Osteoblast (primary cell): ENCODE measurements around the gene PAQR6. TPM values are rescaled to one million over a fixed set of nuclear protein-coding genes. Genes with fewer than 3 reads are reported as not detected.
A peak's percentile ranks its signal among the peaks of the same experiment; 100 is the strongest.

ENCODE experiments used
- DNase-seq: peaks from one replicate; pipeline ENCODE4 v3.0.0; 2011; ENCODE audit warnings: low spot score, mixed read lengths; ENCODE audit not compliant: insufficient read length; ENCODE audit errors: missing footprints
- H2AFZ ChIP-seq: 2 replicates; pipeline ENCODE4 v1.6.0; 2011; ENCODE audit warnings: mild to moderate bottlenecking, low read length
- H3K27ac ChIP-seq: 2 replicates; pipeline ENCODE4 v1.5.1; 2011; ENCODE audit warnings: mild to moderate bottlenecking, low read depth, low read length, moderate library complexity
- H3K27me3 ChIP-seq: 2 replicates; pipeline ENCODE4 v1.6.0; 2012; ENCODE audit warnings: mild to moderate bottlenecking, control low read depth, inconsistent platforms, low read length, moderate library complexity; ENCODE audit not compliant: insufficient read depth
- H3K36me3 ChIP-seq: 2 replicates; pipeline ENCODE4 v1.5.1; 2011; ENCODE audit warnings: mild to moderate bottlenecking, low read length, control low read depth, moderate library complexity; ENCODE audit not compliant: insufficient read depth
- H3K4me1 ChIP-seq: 2 replicates; pipeline ENCODE4 v1.5.1; 2011; ENCODE audit warnings: mild to moderate bottlenecking, low read length, control low read depth, moderate library complexity; ENCODE audit not compliant: insufficient read depth
- H3K4me2 ChIP-seq: 2 replicates; pipeline ENCODE4 v1.6.0; 2011; ENCODE audit warnings: mild to moderate bottlenecking, low read length; ENCODE audit not compliant: insufficient read depth
- H3K4me3 ChIP-seq: fragments of 200-600 bp; sonication (generic); 3 replicates; pipeline ENCODE4 v1.5.1; 2012; ENCODE audit warnings: mild to moderate bottlenecking, low read length, inconsistent platforms; ENCODE audit not compliant: insufficient read depth
- H3K79me2 ChIP-seq: 2 replicates; pipeline ENCODE4 v1.6.0; 2012; ENCODE audit warnings: mild to moderate bottlenecking, low read length, control low read depth, inconsistent platforms; ENCODE audit not compliant: insufficient read depth
- H3K9me3 ChIP-seq: 2 replicates; pipeline ENCODE4 v1.5.1; 2011; ENCODE audit warnings: low read depth, low read length, control low read depth
- H4K20me1 ChIP-seq: 2 replicates; pipeline ENCODE4 v1.6.0; 2012; ENCODE audit warnings: mild to moderate bottlenecking, low read length, control low read depth; ENCODE audit not compliant: insufficient read depth
- total RNA-seq: library from RNA; depleted of rRNA; stranded (reverse); fragments of >200 nt; gene quantifications from 2 replicates; pipeline ENCODE4 v1.2.3, GENCODE V29; 2012
- TF ChIP-seq, protein P1 (sequence below): IDR thresholded peaks from 2 replicates; pipeline ENCODE4 v1.5.1; 2011; ENCODE audit warnings: mild to moderate bottlenecking, low read depth, low read length, moderate library complexity; ENCODE audit errors: extremely low read depth

The PAQR6 gene
- total RNA-seq, 1 donor = 0.36 TPM

DNA sequence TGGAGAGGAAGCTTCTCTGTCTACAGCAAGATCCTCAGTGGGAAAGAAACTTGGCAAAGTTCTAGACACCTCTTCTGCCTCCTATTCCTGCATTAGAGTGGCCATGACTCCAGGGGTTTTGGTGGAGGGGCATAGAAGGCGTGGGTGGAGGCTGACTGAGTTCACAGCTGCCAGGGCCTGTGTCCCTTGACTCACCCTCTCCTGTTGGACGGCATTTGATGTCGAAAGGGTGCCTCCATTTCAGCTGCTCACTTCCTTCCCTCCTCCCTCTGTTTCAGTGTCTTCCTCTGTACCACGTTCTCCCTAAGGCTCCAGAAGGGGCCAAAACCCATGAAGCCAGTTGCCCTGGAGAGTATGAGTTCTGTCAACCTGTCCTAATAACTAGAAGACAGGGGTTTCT lies 36.9 kb upstream of the PAQR6 start:
- H3K4me2 ChIP-seq = peak overlapping the region; percentile 3
- H3K4me3 ChIP-seq = no peak overlapping the region
- H3K27me3 ChIP-seq = no peaks in the 10 kb centered on the region
- H2AFZ ChIP-seq = no peak overlapping the region
- peaks cover 30% of the 10 kb centered on the region for H3K79me2 ChIP-seq
- peaks cover 9% of the 10 kb centered on the region for H3K36me3 ChIP-seq
- H3K4me1 ChIP-seq = peaks cover 31% of the 10 kb centered on the region
- H3K9me3 ChIP-seq = no peaks in the 10 kb centered on the region
- peaks cover 24% of the 10 kb centered on the region for H4K20me1 ChIP-seq
- TF ChIP-seq, protein P1, sequence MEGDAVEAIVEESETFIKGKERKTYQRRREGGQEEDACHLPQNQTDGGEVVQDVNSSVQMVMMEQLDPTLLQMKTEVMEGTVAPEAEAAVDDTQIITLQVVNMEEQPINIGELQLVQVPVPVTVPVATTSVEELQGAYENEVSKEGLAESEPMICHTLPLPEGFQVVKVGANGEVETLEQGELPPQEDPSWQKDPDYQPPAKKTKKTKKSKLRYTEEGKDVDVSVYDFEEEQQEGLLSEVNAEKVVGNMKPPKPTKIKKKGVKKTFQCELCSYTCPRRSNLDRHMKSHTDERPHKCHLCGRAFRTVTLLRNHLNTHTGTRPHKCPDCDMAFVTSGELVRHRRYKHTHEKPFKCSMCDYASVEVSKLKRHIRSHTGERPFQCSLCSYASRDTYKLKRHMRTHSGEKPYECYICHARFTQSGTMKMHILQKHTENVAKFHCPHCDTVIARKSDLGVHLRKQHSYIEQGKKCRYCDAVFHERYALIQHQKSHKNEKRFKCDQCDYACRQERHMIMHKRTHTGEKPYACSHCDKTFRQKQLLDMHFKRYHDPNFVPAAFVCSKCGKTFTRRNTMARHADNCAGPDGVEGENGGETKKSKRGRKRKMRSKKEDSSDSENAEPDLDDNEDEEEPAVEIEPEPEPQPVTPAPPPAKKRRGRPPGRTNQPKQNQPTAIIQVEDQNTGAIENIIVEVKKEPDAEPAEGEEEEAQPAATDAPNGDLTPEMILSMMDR = no peak
- peak overlapping the region; percentile 34 for H3K27ac ChIP-seq
- DNase-seq = no peak

DNA sequence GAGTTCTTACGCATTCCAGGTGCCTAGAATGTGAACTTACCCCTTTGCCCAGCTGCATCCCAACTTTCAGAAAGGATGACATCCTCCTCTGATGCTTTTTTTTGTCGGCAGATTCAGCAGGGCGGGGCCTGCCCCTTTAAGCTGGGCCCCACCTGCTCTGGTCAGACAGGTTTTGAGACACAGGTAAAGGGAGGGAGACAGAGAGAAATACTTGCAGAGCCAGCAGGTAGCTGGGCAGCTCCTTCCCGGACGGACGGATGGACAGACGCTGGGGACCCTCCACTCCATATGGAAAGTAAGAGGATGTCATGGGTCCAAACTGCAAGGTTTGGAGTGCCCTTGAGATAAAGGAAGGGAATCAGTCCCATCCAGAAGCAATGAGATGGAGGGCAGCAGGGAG lies 36.3 kb upstream of the PAQR6 start, which contains the start of gene TMEM79:
Gene TMEM79, plus strand, starts transcription at position 214 of the 400 bp plus-strand sequence. CDS start 902 bp downstream, outside the sequence.
- H3K79me2 ChIP-seq = peaks cover 36% of the 10 kb centered on the region
- peaks cover 31% of the 10 kb centered on the region for H3K4me1 ChIP-seq
- H3K9me3 ChIP-seq = no peaks in the 10 kb centered on the region
- TF ChIP-seq, protein P1 = no peak
- peaks cover 9% of the 10 kb centered on the region for H3K36me3 ChIP-seq
- H4K20me1 ChIP-seq = peaks cover 30% of the 10 kb centered on the region
- DNase-seq = no peak
- peak within 1 kb of the TSS; percentile 99 for H3K4me2 ChIP-seq
- H3K4me3 ChIP-seq = peak within 1 kb of the TSS; percentile 82
- peak within 1 kb of the TSS; percentile 71 for H3K27ac ChIP-seq
- peak within 1 kb of the TSS; percentile 91 for H2AFZ ChIP-seq
- H3K27me3 ChIP-seq = no peaks in the 10 kb centered on the region

GRCh38 chr1:156283521-156283920 lies 35.7 kb upstream of the PAQR6 start:
- Histone ChIP-seq H3K79me2 (peaks cover 42% of the 10 kb centered on the region), H2AFZ (peak overlapping the region; percentile 91), H3K9me3 (no peaks in the 10 kb centered on the region), H3K27me3 (no peaks in the 10 kb centered on the region), H3K27ac (peak overlapping the region; percentile 71), H3K36me3 (peaks cover 10% of the 10 kb centered on the region), H3K4me3 (peak overlapping the region; percentile 82), H4K20me1 (peaks cover 34% of the 10 kb centered on the region), H3K4me1 (peaks cover 31% of the 10 kb centered on the region), H3K4me2 (peak overlapping the region; percentile 99)
- DNase-seq = no peak
- TF ChIP-seq, protein P1 = no peak

DNA sequence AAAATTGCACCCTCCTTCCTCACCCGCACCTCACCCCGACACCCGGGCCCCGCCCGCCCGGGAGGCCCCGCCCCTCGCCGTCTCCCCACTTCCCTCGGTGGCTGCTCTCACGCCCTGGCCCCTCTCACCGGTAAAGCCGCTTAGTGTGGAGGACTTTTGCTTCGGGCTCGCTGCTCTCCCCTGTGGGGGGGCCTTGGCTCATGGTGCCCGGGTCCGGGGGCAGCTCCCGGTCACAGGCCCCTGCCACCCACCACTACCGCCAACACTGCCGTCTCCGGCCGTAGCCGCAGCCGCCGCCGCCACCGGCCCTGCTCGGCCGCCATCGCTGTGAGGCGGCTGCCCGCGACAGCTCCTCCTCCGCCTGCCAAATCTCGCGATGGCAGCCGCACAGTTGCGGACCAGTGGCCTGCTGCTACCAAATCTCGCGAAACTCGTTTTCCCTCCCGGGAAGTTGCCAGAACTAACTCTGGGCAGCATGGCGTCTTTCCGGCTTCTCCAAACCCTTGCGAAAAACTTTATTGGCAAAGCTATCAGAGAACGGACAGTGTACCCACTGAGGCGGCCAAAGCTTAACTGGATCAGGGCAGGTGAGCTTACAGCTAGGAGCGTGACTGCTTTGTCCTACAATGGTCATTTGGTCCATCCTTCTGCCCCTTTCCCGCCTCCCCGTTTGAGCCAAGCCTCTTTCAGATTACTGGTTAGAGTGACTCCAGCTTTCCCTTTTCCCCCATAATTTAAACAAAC lies 34.8 kb upstream of the PAQR6 start, which contains the start of gene SMG5:
Gene SMG5, minus strand, starts transcription at position 347 of the 744 bp plus-strand sequence. Its CDS starts 145 bp downstream, at position 202.
- H2AFZ ChIP-seq = peak within 1 kb of the TSS; percentile 91
- TF ChIP-seq, protein P1 = no peak
- peaks cover 41% of the 10 kb centered on the region for H4K20me1 ChIP-seq
- DNase-seq = peak; percentile 99
- H3K4me1 ChIP-seq = peaks cover 31% of the 10 kb centered on the region
- peak within 1 kb of the TSS; percentile 99 for H3K4me2 ChIP-seq
- H3K79me2 ChIP-seq = peaks cover 50% of the 10 kb centered on the region
- H3K27me3 ChIP-seq = no peaks in the 10 kb centered on the region
- H3K9me3 ChIP-seq = no peaks in the 10 kb centered on the region
- H3K4me3 ChIP-seq = peak within 1 kb of the TSS; percentile 82
- H3K36me3 ChIP-seq = peaks cover 17% of the 10 kb centered on the region
- peak within 1 kb of the TSS; percentile 71 for H3K27ac ChIP-seq
